Neural crest cell (in vitro differentiated cells): ENCODE results near the gene EPS8. TPM values are rescaled to one million over a fixed set of nuclear protein-coding genes. Genes with fewer than 3 reads are reported as not detected.

ENCODE experiments used
- DNase-seq: peaks from one replicate; pipeline ENCODE4 v3.0.0; 2021; ENCODE audit warnings: low read depth, mixed read lengths, low spot score
- H3K27ac Mint-ChIP-seq: one replicate; pipeline ENCODE4 v1.8.0; 2021; ENCODE audit warnings: mild to moderate bottlenecking, mixed read lengths; ENCODE audit not compliant: unreplicated experiment
- H3K27me3 Mint-ChIP-seq: 2 replicates; pipeline ENCODE4 v1.8.0; 2021; ENCODE audit warnings: low read depth, mild to moderate bottlenecking, mixed read lengths
- H3K36me3 Mint-ChIP-seq: 2 replicates; pipeline ENCODE4 v1.8.0; 2021; ENCODE audit warnings: low read depth, mild to moderate bottlenecking, mixed read lengths
- H3K4me1 Mint-ChIP-seq: 2 replicates; pipeline ENCODE4 v1.8.0; 2021; ENCODE audit warnings: mixed read lengths
- H3K4me3 Mint-ChIP-seq: one replicate; pipeline ENCODE4 v1.8.0; 2021; ENCODE audit warnings: mild to moderate bottlenecking, mixed read lengths
- H3K9me3 Mint-ChIP-seq: 2 replicates; pipeline ENCODE4 v1.8.0; 2021; ENCODE audit warnings: mixed read lengths
- long read RNA-seq: library from polyadenylated mRNA; unstranded; transcript quantifications from one replicate; pipeline ENCODE4 v2.0.0, GENCODE V29; 2020
- total RNA-seq: library from RNA; stranded (reverse); gene quantifications from 2 replicates; pipeline ENCODE4 v1.2.1, GENCODE V29; 2021
- TF ChIP-seq, protein P1 (sequence below): fragments of 200-600 bp; sonication (generic); conservative IDR thresholded peaks from 2 replicates; pipeline ENCODE4 v1.5.0; 2021; ENCODE audit warnings: antibody characterized with exemption, mild to moderate bottlenecking

EPS8 gene
- total RNA-seq, result 24.4 and 26.7 TPM in 2 replicates
- long read RNA-seq, transcript EPS8-221 (21 exons, 3,873 nt), result major isoform, 60 of 122 reads
- long read RNA-seq, partial matches to known transcripts, result 48 of 122 reads
- long read RNA-seq, other reads (novel, unspliced or antisense), result 12 of 122 reads

GRCh38 chr12:15789220-15790171, at the start of gene EPS8:
Gene EPS8, minus strand, starts transcription at chr12:15789388. Its CDS starts 106,437 bp downstream, at chr12:15682951.
- H3K9me3 Mint-ChIP-seq, result no peaks in the 10 kb centered on the region
- H3K4me3 Mint-ChIP-seq, result peak within 1 kb of the TSS; percentile 88
- TF ChIP-seq, protein P1, sequence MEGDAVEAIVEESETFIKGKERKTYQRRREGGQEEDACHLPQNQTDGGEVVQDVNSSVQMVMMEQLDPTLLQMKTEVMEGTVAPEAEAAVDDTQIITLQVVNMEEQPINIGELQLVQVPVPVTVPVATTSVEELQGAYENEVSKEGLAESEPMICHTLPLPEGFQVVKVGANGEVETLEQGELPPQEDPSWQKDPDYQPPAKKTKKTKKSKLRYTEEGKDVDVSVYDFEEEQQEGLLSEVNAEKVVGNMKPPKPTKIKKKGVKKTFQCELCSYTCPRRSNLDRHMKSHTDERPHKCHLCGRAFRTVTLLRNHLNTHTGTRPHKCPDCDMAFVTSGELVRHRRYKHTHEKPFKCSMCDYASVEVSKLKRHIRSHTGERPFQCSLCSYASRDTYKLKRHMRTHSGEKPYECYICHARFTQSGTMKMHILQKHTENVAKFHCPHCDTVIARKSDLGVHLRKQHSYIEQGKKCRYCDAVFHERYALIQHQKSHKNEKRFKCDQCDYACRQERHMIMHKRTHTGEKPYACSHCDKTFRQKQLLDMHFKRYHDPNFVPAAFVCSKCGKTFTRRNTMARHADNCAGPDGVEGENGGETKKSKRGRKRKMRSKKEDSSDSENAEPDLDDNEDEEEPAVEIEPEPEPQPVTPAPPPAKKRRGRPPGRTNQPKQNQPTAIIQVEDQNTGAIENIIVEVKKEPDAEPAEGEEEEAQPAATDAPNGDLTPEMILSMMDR, result peak; percentile 5
- H3K4me1 Mint-ChIP-seq, result peaks cover 23% of the 10 kb centered on the region
- H3K27ac Mint-ChIP-seq, result peak within 1 kb of the TSS; percentile 68
- peak; percentile 96 for DNase-seq
- peaks cover 15% of the 10 kb centered on the region for H3K27me3 Mint-ChIP-seq
- H3K36me3 Mint-ChIP-seq, result peaks cover 7% of the 10 kb centered on the region

- no peak for DNase-seq
- Mint-ChIP-seq H3K9me3 (peaks cover 2% of the 10 kb centered on the region), H3K4me1 (peaks cover 10% of the 10 kb centered on the region), H3K27ac (no peak overlapping the region), H3K4me3 (no peak overlapping the region), H3K27me3 (no peaks in the 10 kb centered on the region), H3K36me3 (no peaks in the 10 kb centered on the region)
- TF ChIP-seq, protein P1, result no peak
These were observed 48.1 kb upstream of the EPS8 start for GRCh38 chr12:15837141-15837790.

DNA sequence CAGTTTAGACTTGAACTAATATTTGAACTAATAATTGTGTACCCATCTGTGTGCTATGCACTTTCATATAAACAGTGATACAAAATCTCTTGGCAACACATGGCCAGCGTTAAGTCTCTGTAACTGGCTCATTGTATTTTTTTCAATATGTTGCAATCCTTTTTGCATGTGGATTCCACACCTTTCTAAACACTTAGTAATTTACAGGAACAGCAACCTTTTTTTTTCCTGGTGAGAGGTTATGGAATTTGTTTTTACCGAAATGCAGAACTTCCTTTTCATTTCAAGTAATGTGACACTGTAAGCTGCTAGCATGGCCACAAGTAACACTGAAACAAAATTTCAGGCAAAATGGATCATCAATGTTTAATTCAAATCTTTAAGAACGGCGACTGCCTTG, 45.4 kb upstream of the EPS8 start:
- H3K9me3 Mint-ChIP-seq, result peaks cover 6% of the 10 kb centered on the region
- H3K27me3 Mint-ChIP-seq, result no peaks in the 10 kb centered on the region
- H3K4me1 Mint-ChIP-seq, result peaks cover 10% of the 10 kb centered on the region
- H3K36me3 Mint-ChIP-seq, result no peaks in the 10 kb centered on the region
- DNase-seq, result no peak
- no peak overlapping the region for H3K27ac Mint-ChIP-seq
- no peak overlapping the region for H3K4me3 Mint-ChIP-seq
- TF ChIP-seq, protein P1, result no peak

DNA sequence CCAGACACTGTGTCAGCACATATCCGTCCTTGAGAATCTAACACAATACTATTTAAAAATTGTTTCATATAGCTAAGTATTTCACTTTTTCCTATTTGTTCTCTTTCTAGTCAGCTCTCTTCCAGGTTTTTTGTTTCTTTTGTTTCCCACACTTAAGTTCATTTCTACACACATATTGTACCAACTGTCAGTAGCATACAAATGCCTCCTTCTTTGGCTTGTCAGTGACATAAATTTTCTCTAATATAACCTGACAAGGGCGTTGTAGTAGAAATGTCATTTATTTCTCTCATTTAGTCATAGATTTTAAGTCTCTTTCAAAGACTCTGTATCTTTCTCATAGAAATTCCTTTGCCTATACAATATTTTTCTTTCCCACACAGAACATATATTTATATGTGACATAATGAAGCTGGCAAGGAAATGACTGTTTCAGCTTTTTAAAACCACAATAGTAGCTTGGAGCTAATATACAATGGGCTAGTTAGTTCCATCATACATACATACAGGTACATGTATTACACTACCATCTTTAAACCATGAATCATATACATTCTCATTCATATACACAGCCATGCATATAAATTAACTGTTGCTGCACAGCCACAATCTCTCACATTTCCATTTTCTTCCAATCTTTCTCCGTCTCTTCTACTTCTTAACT, 42.3 kb upstream of the EPS8 start:
- Mint-ChIP-seq H3K4me1 (no peaks in the 10 kb centered on the region), H3K36me3 (no peaks in the 10 kb centered on the region), H3K4me3 (no peak overlapping the region), H3K27me3 (no peaks in the 10 kb centered on the region), H3K27ac (no peak overlapping the region), H3K9me3 (peaks cover 3% of the 10 kb centered on the region)
- TF ChIP-seq, protein P1, result no peak
- no peak for DNase-seq

- Mint-ChIP-seq H3K4me3 (no peak overlapping the region), H3K9me3 (peaks cover 3% of the 10 kb centered on the region), H3K27ac (no peak overlapping the region), H3K27me3 (no peaks in the 10 kb centered on the region), H3K4me1 (no peaks in the 10 kb centered on the region), H3K36me3 (no peaks in the 10 kb centered on the region)
- TF ChIP-seq, protein P1, result no peak
- no peak for DNase-seq
These were observed 41.4 kb upstream of the EPS8 start for GRCh38 chr12:15830538-15830937.
